ENCODE measurements around the gene WDR18.

Gene WDR18

DNA sequence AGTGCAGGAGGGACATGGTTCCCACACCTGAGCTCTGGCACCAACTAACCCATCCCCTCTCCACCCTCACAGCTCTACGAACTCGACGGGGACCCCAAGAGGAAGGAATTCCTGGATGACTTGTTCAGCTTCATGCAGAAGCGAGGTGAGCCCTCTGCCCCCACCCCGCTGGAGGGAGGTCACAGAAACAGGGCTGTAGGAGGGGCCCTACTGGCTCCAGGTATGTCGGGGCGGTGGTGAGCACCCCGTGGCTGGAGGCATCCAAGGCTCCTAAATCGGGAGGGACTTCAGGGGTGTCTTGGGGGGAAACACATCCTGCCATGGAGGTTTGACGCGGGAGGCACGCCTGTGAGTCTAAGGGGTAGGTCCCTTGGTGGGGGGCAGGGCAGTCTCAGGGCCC, 24.1 kb upstream of the WDR18 start:
- TF ChIP-seq EZH2 (IDR thresholded peaks at IDR 0.05; ENCODE audit: borderline replicate concordance, low read length), result no peak
- TF ChIP-seq, protein P1, sequence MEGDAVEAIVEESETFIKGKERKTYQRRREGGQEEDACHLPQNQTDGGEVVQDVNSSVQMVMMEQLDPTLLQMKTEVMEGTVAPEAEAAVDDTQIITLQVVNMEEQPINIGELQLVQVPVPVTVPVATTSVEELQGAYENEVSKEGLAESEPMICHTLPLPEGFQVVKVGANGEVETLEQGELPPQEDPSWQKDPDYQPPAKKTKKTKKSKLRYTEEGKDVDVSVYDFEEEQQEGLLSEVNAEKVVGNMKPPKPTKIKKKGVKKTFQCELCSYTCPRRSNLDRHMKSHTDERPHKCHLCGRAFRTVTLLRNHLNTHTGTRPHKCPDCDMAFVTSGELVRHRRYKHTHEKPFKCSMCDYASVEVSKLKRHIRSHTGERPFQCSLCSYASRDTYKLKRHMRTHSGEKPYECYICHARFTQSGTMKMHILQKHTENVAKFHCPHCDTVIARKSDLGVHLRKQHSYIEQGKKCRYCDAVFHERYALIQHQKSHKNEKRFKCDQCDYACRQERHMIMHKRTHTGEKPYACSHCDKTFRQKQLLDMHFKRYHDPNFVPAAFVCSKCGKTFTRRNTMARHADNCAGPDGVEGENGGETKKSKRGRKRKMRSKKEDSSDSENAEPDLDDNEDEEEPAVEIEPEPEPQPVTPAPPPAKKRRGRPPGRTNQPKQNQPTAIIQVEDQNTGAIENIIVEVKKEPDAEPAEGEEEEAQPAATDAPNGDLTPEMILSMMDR (IDR thresholded peaks at IDR 0.05; ENCODE audit: low read length), result no peak
- Histone ChIP-seq H3K36me3 (ENCODE audit: insufficient read depth, low read length) (no peaks in the 10 kb centered on the region), H4K20me1 (ENCODE audit: insufficient read depth, low read length) (no peaks in the 10 kb centered on the region), H3K9me2 (ENCODE audit: low read depth, low read length) (no peaks in the 10 kb centered on the region), H3F3A (ENCODE audit: insufficient read depth, low read length) (no peaks in the 10 kb centered on the region), H3K4me2 (ENCODE audit: low read length) (no peak overlapping the region), H3K79me2 (ENCODE audit: insufficient read depth, low read length) (no peaks in the 10 kb centered on the region), H3K4me3 (ENCODE audit: low read depth, low read length, poor library complexity, severe bottlenecking) (no peak overlapping the region), H3K9ac (ENCODE audit: low read length) (no peak overlapping the region), H3K4me1 (ENCODE audit: insufficient read depth, low read length, severe bottlenecking) (no peaks in the 10 kb centered on the region), H3K27ac (ENCODE audit: low read depth, low read length, poor library complexity, severe bottlenecking) (no peak overlapping the region), H3K27me3 (ENCODE audit: insufficient read depth, low read length) (peaks cover 15% of the 10 kb centered on the region; the same call in 1 of the 2 replicates), H3K9me3 (ENCODE audit: low read length) (no peaks in the 10 kb centered on the region), H2AFZ (ENCODE audit: low read length) (no peak overlapping the region)

GRCh38 chr19:960601-960938, 23.6 kb upstream of the WDR18 start:
- H3K9me3 ChIP-seq (ENCODE audit: low read length), result no peaks in the 10 kb centered on the region
- H3K4me2 ChIP-seq (ENCODE audit: low read length), result no peak overlapping the region
- H4K20me1 ChIP-seq (ENCODE audit: insufficient read depth, low read length), result no peaks in the 10 kb centered on the region
- no peak overlapping the region for H2AFZ ChIP-seq (ENCODE audit: low read length)
- no peak overlapping the region for H3K9ac ChIP-seq (ENCODE audit: low read length)
- H3K36me3 ChIP-seq (ENCODE audit: insufficient read depth, low read length), result no peaks in the 10 kb centered on the region
- H3F3A ChIP-seq (ENCODE audit: insufficient read depth, low read length), result no peaks in the 10 kb centered on the region
- TF ChIP-seq, protein P1 (IDR thresholded peaks at IDR 0.05; ENCODE audit: low read length), result no peak
- H3K4me3 ChIP-seq (ENCODE audit: low read depth, low read length, poor library complexity, severe bottlenecking), result no peak overlapping the region
- no peak overlapping the region for H3K27ac ChIP-seq (ENCODE audit: low read depth, low read length, poor library complexity, severe bottlenecking)
- H3K79me2 ChIP-seq (ENCODE audit: insufficient read depth, low read length), result no peaks in the 10 kb centered on the region
- H3K9me2 ChIP-seq (ENCODE audit: low read depth, low read length), result no peaks in the 10 kb centered on the region
- peaks cover 15% of the 10 kb centered on the region; the same call in 1 of the 2 replicates for H3K27me3 ChIP-seq (ENCODE audit: insufficient read depth, low read length)
- H3K4me1 ChIP-seq (ENCODE audit: insufficient read depth, low read length, severe bottlenecking), result no peaks in the 10 kb centered on the region

GRCh38 chr19:961866-962620, 22.1 kb upstream of the WDR18 start:
- no peak overlapping the region for H3K27ac ChIP-seq (ENCODE audit: low read depth, low read length, poor library complexity, severe bottlenecking)
- H3K4me1 ChIP-seq (ENCODE audit: insufficient read depth, low read length, severe bottlenecking), result no peaks in the 10 kb centered on the region
- H3K4me3 ChIP-seq (ENCODE audit: low read depth, low read length, poor library complexity, severe bottlenecking), result no peak overlapping the region
- no peak for TF ChIP-seq EZH2 (IDR thresholded peaks at IDR 0.05; ENCODE audit: borderline replicate concordance, low read length)
- TF ChIP-seq, protein P1 (IDR thresholded peaks at IDR 0.05; ENCODE audit: low read length), result no peak
- H3K27me3 ChIP-seq (ENCODE audit: insufficient read depth, low read length), result 0 out of 2 replicates have a peak, but pooled peaks cover 15% of the 10 kb centered on the region
- H3K4me2 ChIP-seq (ENCODE audit: low read length), result no peak overlapping the region
- no peaks in the 10 kb centered on the region for H3K9me2 ChIP-seq (ENCODE audit: low read depth, low read length)
- no peak overlapping the region for H3K9ac ChIP-seq (ENCODE audit: low read length)
- no peaks in the 10 kb centered on the region for H4K20me1 ChIP-seq (ENCODE audit: insufficient read depth, low read length)
- no peaks in the 10 kb centered on the region for H3K9me3 ChIP-seq (ENCODE audit: low read length)
- H2AFZ ChIP-seq (ENCODE audit: low read length), result no peak overlapping the region
- no peaks in the 10 kb centered on the region for H3K79me2 ChIP-seq (ENCODE audit: insufficient read depth, low read length)
- no peaks in the 10 kb centered on the region for H3F3A ChIP-seq (ENCODE audit: insufficient read depth, low read length)
- no peaks in the 10 kb centered on the region for H3K36me3 ChIP-seq (ENCODE audit: insufficient read depth, low read length)

Measured in OCI-LY1 (cell line).